Sciatic nerve (tissue), 2 donors: ENCODE data around the gene MALRD1. TPM values are rescaled to one million over a fixed set of nuclear protein-coding genes. Genes with fewer than 3 reads are reported as not detected.

Experiments used
- ATAC-seq: fragments of 200-7000 bp; cut with Tn5 transposase; one replicate; pipeline ENCODE4 v1.9.1; 2020; ENCODE audit warnings: mild to moderate bottlenecking, moderate library complexity
- DNase-seq: peaks from one replicate; pipeline ENCODE4 v3.0.0-alpha.2; 2020; ENCODE audit warnings: low spot score
- intact Hi-C: fragments of 100-400 bp; cut with DNase I; formaldehyde crosslinking; loops from one replicate; pipeline ENCODE4 v1.14.2; 2022
- total RNA-seq: library from RNA; stranded (reverse); fragmentation: NEBNext Ultra II Directional; extraction: Animal tissue kit (Norgen Biotek cat#: 25700); gene quantifications from one replicate; pipeline ENCODE4 v1.2.1, GENCODE V29; 2021
- donor health status: DM: no; HTN: no; CAD: no.
- donor health status: DM: no; HTN: no; CAD: no.

The MALRD1 gene
- total RNA-seq, 1 donor from 2014 or later = 4.5 TPM

DNA sequence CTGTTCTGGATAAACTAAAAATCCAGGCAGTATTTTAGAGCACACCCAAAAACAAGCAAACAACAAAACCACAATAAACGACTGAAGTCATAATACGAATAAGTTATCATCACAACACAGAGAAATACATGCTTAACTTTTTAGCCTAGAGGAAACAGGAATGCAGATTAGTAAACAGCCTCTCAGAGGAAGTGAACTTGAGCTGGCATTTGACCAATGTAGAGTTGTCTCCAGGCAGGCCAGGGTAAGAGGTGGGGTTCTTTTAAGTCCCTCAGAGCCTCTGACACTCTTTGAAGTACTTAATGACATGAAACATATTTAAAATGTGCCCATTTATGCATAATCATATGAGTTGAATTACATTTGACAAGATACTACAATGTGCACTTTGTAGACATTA, 724.4 kb downstream of the MALRD1 start:
- ATAC-seq (no peak), DNase-seq (no peak)
- intact Hi-C loops = no loop called here

- intact Hi-C loops = no loop called here
- ATAC-seq = peak; percentile 42
- DNase-seq = no peak
Observed at GRCh38 chr10:19775296-19775695, 726.7 kb downstream of the MALRD1 start.

DNA sequence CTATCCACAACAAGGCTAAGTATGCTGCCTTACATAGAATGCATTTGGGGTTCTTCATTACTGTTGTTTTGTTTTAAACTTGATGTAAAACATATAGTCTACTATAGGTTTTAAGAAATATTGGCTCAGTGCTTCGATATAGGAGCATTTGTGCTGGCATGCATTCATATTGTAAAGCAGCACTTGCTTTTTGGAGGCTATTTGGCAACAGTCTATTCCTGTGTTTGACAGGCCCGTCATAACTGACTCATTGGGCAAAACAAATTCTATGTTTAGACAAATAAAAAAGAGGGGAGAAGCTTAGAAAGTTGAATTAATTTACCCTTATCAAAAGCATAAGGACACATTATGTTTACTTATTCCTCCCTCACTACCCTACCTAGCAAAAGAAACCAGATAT, 729.2 kb downstream of the MALRD1 start:
- intact Hi-C loops = no loop called here
- ATAC-seq (no peak), DNase-seq (no peak)

DNA sequence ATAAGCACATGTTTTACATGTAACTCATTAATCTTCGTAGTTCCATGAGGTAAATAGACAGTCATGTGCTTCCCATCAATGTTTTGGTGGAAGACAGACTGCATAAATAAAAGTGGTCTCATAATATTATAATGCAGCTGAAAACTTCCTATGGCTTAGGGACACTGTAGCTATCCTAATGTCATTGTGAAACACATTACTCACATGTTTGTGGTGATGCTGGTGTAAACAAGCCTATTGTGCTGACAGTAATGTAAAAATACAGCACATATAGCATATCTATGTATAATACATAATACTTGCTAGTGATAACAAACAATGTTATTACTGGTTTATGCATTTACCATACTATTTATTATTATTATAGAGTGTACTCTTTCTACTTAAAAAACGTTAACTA, 730.4 kb downstream of the MALRD1 start:
- intact Hi-C loops = no loop called here
- ATAC-seq (no peak), DNase-seq (no peak)

DNA sequence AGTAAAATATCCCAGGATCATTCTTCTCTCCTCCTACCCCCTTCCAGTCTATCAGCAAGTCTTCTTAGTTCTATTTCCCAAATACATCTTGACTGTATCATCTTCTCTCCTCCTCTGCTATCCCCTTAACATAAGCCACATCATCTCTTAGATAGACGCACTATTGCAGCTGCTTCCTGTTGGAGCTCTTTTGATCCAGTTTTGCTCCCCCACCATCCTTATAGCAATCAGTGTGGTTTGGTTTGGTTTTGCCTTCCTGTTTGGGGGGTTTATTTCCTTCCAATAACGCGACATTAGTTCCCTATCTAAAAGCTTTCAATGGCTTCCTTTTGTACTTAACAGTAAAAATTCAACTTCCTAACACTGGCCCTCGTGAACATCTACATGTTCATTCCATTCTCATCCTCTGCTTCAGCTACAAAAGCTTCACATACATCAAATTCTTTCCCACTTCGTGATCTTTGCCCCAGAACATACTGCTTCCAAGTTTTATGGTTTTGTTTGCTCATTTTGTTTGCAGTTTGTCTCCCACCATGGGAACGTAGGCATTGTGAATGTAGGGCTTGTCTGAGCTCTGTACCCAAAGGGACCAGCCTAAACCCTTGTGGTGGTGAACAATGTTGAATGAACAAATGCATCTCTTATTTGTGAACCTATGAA, 734.0 kb downstream of the MALRD1 start:
- intact Hi-C loops = no loop called here
- ATAC-seq (no peak), DNase-seq (no peak)

DNA sequence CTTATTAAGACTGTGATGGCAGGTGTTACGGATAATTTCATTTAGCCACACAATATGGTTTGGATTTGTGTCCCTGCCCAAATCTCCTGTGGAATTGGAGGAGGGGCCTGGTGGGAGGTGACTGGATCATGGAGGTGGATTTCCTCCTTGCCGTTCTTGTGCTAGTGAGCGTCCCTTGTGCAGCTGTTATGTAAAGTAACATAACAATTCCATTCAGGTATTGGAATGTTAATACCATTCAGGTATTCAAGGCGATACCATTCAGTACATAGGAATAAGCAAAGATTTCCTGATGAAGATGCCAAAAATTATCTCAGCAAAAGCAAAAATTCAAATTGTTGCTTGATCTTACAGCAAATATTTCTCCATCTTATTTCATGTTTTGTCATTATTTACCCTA, 735.1 kb downstream of the MALRD1 start:
- intact Hi-C loops = no loop called here
- ATAC-seq = no peak
- no peak for DNase-seq
